Dedifferentiated amniotic fluid mesenchymal stem cell (primary cell): ENCODE data around the gene HNRNPA0.
A peak's percentile ranks its signal among the peaks of the same experiment; 100 is the strongest.
"Not testable (repeated sequence)": the region's sequence is repeated elsewhere in the genome, so short reads cannot be mapped to it uniquely, and the experiment has no call there.

Experiments used
- DNase-seq: peaks from one replicate; pipeline ENCODE4 v3.0.0-alpha.2; 2016; ENCODE audit errors: extremely low spot score

Gene HNRNPA0

GRCh38 chr5:137754188-137754960 lies at the start of gene HNRNPA0:
Gene HNRNPA0 (minus strand): TSS chr5:137754363. CDS start chr5:137754066, 297 bp downstream.
- DNase-seq, result peak; percentile 96

- DNase-seq, result no peak
Measured at GRCh38 chr5:137802282-137803210, 48.4 kb upstream of the HNRNPA0 start.

- DNase-seq, result no peak
Measured at GRCh38 chr5:137800700-137801411, 46.7 kb upstream of the HNRNPA0 start.

GRCh38 chr5:137796279-137796678 lies 42.1 kb upstream of the HNRNPA0 start:
- no peak for DNase-seq

- no peak for DNase-seq
Measured at GRCh38 chr5:137794863-137795262, 40.7 kb upstream of the HNRNPA0 start.

GRCh38 chr5:137792303-137792702 lies 38.1 kb upstream of the HNRNPA0 start:
- DNase-seq, result no peak

- no peak for DNase-seq
Measured at GRCh38 chr5:137791799-137792198, 37.6 kb upstream of the HNRNPA0 start.

- no peak for DNase-seq
Measured at GRCh38 chr5:137791387-137791786, 37.2 kb upstream of the HNRNPA0 start.

GRCh38 chr5:137788560-137788959 lies 34.4 kb upstream of the HNRNPA0 start:
- DNase-seq, result not testable (repeated sequence)

GRCh38 chr5:137782984-137783536 lies 28.9 kb upstream of the HNRNPA0 start:
- DNase-seq, result no peak

GRCh38 chr5:137782055-137782454 lies 27.9 kb upstream of the HNRNPA0 start:
- DNase-seq, result no peak

GRCh38 chr5:137778772-137779564 lies 24.8 kb upstream of the HNRNPA0 start:
- peak; percentile 42 for DNase-seq

- not testable (repeated sequence) for DNase-seq
Measured at GRCh38 chr5:137767937-137768336, 13.8 kb upstream of the HNRNPA0 start.

- DNase-seq, result no peak
Measured at GRCh38 chr5:137761566-137761965, 7.4 kb upstream of the HNRNPA0 start.

- DNase-seq, result no peak
Measured at GRCh38 chr5:137760719-137761516, 6.8 kb upstream of the HNRNPA0 start.

- no peak for DNase-seq
Measured at GRCh38 chr5:137760294-137760693, 6.1 kb upstream of the HNRNPA0 start.

GRCh38 chr5:137758715-137759306 lies 4.6 kb upstream of the HNRNPA0 start:
- no peak for DNase-seq

- no peak for DNase-seq
Measured at GRCh38 chr5:137758121-137758520, 4.0 kb upstream of the HNRNPA0 start.

- no peak for DNase-seq
Measured at GRCh38 chr5:137757634-137758033, 3.5 kb upstream of the HNRNPA0 start.
